ENCODE measurements around the gene IL1RAPL1. TPM values are rescaled to one million over a fixed set of nuclear protein-coding genes. Genes with fewer than 3 reads are reported as not detected.

The IL1RAPL1 gene
- polyA plus RNA-seq, 1 donor from 2014 or later: not detected

DNA sequence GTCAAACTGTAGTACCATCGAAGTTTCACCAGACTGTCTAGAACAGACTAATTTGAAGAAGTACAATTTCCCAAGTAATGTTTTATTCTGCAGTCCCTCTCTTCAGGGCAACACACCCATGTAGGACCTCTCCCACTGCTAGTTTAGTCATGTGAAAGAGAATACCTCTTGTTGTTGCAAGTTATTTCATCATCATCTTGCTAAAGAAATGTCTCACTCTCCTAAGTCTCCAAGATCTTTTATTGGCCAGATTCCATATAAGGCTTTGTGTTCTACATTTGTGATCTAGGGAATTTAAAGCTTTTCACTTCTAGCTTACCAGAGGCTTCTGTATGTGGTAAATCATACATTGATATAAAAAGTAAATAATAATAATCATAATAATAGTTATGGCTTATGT, 882.8 kb downstream of the IL1RAPL1 start:
- H2AFZ ChIP-seq (ENCODE audit: low read depth, low read length): no peak overlapping the region
- no peak overlapping the region for H3K9ac ChIP-seq (ENCODE audit: low read length)
- no peaks in the 10 kb centered on the region for H3F3A ChIP-seq (ENCODE audit: insufficient read depth, low read length, poor library complexity, severe bottlenecking)
- no peaks in the 10 kb centered on the region for H3K9me2 ChIP-seq (ENCODE audit: insufficient read depth, low read length)
- no peaks in the 10 kb centered on the region for H3K36me3 ChIP-seq (ENCODE audit: insufficient read depth, low read length)
- H3K79me2 ChIP-seq (replicated peaks; ENCODE audit: insufficient read depth, low read length): no peaks in the 10 kb centered on the region
- no peak overlapping the region for H3K4me3 ChIP-seq (ENCODE audit: low read length)
- no peaks in the 10 kb centered on the region for H3K27me3 ChIP-seq (ENCODE audit: insufficient read depth, low read depth, low read length)
- no peak overlapping the region for H3K4me2 ChIP-seq (ENCODE audit: low read length)
- TF ChIP-seq EZH2 (IDR thresholded peaks at IDR 0.05; ENCODE audit: borderline replicate concordance, insufficient read depth, low read length, poor library complexity, severe bottlenecking) (no peak), MXI1 (conservative IDR thresholded peaks at IDR 0.05; ENCODE audit: poor library complexity, severe bottlenecking) (no peak), RAD21 (conservative IDR thresholded peaks at IDR 0.05) (no peak), EP300 (conservative IDR thresholded peaks at IDR 0.05; ENCODE audit: poor library complexity, severe bottlenecking) (no peak), TAF1 (IDR thresholded peaks at IDR 0.05; ENCODE audit: low read depth) (no peak), POLR2AphosphoS5 (IDR thresholded peaks at IDR 0.05) (no peak)
- TF ChIP-seq, protein P1, sequence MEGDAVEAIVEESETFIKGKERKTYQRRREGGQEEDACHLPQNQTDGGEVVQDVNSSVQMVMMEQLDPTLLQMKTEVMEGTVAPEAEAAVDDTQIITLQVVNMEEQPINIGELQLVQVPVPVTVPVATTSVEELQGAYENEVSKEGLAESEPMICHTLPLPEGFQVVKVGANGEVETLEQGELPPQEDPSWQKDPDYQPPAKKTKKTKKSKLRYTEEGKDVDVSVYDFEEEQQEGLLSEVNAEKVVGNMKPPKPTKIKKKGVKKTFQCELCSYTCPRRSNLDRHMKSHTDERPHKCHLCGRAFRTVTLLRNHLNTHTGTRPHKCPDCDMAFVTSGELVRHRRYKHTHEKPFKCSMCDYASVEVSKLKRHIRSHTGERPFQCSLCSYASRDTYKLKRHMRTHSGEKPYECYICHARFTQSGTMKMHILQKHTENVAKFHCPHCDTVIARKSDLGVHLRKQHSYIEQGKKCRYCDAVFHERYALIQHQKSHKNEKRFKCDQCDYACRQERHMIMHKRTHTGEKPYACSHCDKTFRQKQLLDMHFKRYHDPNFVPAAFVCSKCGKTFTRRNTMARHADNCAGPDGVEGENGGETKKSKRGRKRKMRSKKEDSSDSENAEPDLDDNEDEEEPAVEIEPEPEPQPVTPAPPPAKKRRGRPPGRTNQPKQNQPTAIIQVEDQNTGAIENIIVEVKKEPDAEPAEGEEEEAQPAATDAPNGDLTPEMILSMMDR (IDR thresholded peaks at IDR 0.05; ENCODE audit: poor library complexity, severe bottlenecking): no peak
- TF ChIP-seq, protein P2, sequence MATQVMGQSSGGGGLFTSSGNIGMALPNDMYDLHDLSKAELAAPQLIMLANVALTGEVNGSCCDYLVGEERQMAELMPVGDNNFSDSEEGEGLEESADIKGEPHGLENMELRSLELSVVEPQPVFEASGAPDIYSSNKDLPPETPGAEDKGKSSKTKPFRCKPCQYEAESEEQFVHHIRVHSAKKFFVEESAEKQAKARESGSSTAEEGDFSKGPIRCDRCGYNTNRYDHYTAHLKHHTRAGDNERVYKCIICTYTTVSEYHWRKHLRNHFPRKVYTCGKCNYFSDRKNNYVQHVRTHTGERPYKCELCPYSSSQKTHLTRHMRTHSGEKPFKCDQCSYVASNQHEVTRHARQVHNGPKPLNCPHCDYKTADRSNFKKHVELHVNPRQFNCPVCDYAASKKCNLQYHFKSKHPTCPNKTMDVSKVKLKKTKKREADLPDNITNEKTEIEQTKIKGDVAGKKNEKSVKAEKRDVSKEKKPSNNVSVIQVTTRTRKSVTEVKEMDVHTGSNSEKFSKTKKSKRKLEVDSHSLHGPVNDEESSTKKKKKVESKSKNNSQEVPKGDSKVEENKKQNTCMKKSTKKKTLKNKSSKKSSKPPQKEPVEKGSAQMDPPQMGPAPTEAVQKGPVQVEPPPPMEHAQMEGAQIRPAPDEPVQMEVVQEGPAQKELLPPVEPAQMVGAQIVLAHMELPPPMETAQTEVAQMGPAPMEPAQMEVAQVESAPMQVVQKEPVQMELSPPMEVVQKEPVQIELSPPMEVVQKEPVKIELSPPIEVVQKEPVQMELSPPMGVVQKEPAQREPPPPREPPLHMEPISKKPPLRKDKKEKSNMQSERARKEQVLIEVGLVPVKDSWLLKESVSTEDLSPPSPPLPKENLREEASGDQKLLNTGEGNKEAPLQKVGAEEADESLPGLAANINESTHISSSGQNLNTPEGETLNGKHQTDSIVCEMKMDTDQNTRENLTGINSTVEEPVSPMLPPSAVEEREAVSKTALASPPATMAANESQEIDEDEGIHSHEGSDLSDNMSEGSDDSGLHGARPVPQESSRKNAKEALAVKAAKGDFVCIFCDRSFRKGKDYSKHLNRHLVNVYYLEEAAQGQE (IDR thresholded peaks at IDR 0.05; ENCODE audit: borderline replicate concordance): no peak
- no peaks in the 10 kb centered on the region for H3K9me3 ChIP-seq (ENCODE audit: low read length)
- H4K20me1 ChIP-seq (ENCODE audit: insufficient read depth): no peaks in the 10 kb centered on the region
- H3K27ac ChIP-seq (ENCODE audit: low read length): no peak overlapping the region

DNA sequence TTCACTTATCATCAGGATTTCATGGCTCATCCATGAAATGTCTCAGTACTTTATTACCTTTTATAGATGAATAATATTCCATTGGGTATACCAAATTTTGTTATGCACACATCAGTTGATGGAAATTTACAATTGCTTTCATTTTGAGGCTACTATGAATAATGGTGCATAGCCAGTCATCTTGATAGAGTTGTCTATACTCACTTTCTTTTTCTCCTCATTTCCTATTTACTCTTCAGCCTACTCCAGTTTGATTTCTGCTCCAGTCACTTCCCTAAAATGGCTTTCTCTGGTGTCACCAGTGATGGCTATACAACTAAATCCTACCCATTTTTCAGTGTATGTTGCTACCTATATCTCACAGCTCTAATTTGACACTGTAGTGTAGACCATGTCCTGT, 884.6 kb downstream of the IL1RAPL1 start:
- no peak overlapping the region for H3K9ac ChIP-seq (ENCODE audit: low read length)
- TF ChIP-seq POLR2AphosphoS5 (IDR thresholded peaks at IDR 0.05) (no peak), EZH2 (IDR thresholded peaks at IDR 0.05; ENCODE audit: borderline replicate concordance, insufficient read depth, low read length, poor library complexity, severe bottlenecking) (no peak), RAD21 (conservative IDR thresholded peaks at IDR 0.05) (no peak), TAF1 (IDR thresholded peaks at IDR 0.05; ENCODE audit: low read depth) (no peak), EP300 (conservative IDR thresholded peaks at IDR 0.05; ENCODE audit: poor library complexity, severe bottlenecking) (no peak), MXI1 (conservative IDR thresholded peaks at IDR 0.05; ENCODE audit: poor library complexity, severe bottlenecking) (no peak), SMC3 (conservative IDR thresholded peaks at IDR 0.05; ENCODE audit: poor library complexity) (no peak)
- TF ChIP-seq, protein P1 (IDR thresholded peaks at IDR 0.05; ENCODE audit: poor library complexity, severe bottlenecking): no peak
- TF ChIP-seq, protein P2 (IDR thresholded peaks at IDR 0.05; ENCODE audit: borderline replicate concordance): no peak
- H3K36me3 ChIP-seq (ENCODE audit: insufficient read depth, low read length): no peaks in the 10 kb centered on the region
- no peak overlapping the region for H3K4me2 ChIP-seq (ENCODE audit: low read length)
- H3F3A ChIP-seq (ENCODE audit: insufficient read depth, low read length, poor library complexity, severe bottlenecking): no peaks in the 10 kb centered on the region
- H3K27ac ChIP-seq (ENCODE audit: low read length): no peak overlapping the region
- no peaks in the 10 kb centered on the region for H3K79me2 ChIP-seq (replicated peaks; ENCODE audit: insufficient read depth, low read length)
- H4K20me1 ChIP-seq (ENCODE audit: insufficient read depth): no peaks in the 10 kb centered on the region
- H3K27me3 ChIP-seq (ENCODE audit: insufficient read depth, low read depth, low read length): no peaks in the 10 kb centered on the region
- no peaks in the 10 kb centered on the region for H3K9me3 ChIP-seq (ENCODE audit: low read length)
- no peaks in the 10 kb centered on the region for H3K9me2 ChIP-seq (ENCODE audit: insufficient read depth, low read length)
- no peak overlapping the region for H2AFZ ChIP-seq (ENCODE audit: low read depth, low read length)
- no peak overlapping the region for H3K4me3 ChIP-seq (ENCODE audit: low read length)
